Cardiac fibroblast (primary cell): ENCODE results near the gene NUDCD3.

Source experiments
- DNase-seq, 2 donors: peaks; one replicate each; pipeline versions ENCODE4 v3.0.0 to v3.0.0-alpha.2; 2010; ENCODE audit warnings: low read depth in 2 of 2
- H3K4me3 ChIP-seq, 2 donors: replicated peaks in 1 of 2; 1 replicate in 1 of 2; 2 replicates in 1 of 2; pipeline ENCODE4 v1.5.1; 2011; ENCODE audit warnings: low read depth in 2 of 2, low read length in 2 of 2, mild to moderate bottlenecking in 2 of 2, moderate library complexity in 1 of 2
- TF ChIP-seq, protein P1 (sequence below): IDR thresholded peaks from one replicate; pipeline ENCODE4 v1.5.1; 2011; ENCODE audit warnings: low read depth, mild to moderate bottlenecking, low read length, inconsistent platforms

Gene NUDCD3

DNA sequence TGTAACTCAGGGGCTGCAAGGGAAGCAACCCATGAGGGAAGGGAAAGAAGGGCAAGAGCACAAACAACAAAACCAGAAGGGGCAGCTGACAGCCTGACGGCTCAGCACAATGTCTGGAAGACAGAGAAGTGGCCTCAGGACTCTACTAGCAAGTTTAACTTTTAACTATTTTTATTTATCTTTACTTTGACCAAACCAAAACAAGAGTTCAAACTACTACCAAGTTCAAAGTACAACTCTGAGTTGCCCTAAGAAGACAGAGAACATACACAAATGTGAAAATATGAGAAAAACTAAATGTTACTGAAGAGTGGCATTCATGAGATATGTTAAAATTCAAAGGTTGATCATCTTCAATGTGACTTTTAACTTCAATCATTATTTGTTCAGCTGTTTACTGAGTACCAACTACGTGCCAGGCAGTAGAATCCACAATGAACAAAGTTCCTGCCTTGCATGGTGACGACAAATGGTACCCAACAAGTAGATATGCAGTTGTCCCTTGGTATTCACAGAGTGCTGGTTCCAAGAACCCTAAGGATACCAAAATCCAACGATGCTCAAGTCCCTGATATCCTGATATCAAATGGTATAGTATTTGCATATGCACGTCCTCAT is 19.7 kb downstream of the NUDCD3 start:
- no peak for DNase-seq
- no peak overlapping the region for H3K4me3 ChIP-seq
- TF ChIP-seq, protein P1, sequence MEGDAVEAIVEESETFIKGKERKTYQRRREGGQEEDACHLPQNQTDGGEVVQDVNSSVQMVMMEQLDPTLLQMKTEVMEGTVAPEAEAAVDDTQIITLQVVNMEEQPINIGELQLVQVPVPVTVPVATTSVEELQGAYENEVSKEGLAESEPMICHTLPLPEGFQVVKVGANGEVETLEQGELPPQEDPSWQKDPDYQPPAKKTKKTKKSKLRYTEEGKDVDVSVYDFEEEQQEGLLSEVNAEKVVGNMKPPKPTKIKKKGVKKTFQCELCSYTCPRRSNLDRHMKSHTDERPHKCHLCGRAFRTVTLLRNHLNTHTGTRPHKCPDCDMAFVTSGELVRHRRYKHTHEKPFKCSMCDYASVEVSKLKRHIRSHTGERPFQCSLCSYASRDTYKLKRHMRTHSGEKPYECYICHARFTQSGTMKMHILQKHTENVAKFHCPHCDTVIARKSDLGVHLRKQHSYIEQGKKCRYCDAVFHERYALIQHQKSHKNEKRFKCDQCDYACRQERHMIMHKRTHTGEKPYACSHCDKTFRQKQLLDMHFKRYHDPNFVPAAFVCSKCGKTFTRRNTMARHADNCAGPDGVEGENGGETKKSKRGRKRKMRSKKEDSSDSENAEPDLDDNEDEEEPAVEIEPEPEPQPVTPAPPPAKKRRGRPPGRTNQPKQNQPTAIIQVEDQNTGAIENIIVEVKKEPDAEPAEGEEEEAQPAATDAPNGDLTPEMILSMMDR, result no peak

DNA sequence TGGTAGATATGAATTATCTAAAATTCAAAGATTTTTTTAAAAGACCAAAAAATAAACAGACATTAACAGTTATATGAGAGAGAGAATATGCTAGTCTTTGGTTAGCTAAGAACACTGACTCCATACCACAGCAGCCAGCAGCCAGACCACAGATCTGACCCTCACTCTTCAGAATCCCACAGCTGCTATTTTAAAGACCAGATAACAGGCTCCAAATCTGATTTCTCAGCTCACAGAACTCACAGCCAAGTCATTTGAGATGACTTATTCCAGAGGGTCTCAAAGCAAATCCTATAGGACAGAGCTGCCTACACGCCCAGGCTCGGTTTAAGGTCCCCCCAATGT is 20.4 kb downstream of the NUDCD3 start:
- TF ChIP-seq, protein P1, result no peak
- no peak overlapping the region for H3K4me3 ChIP-seq
- DNase-seq, result no peak

DNA sequence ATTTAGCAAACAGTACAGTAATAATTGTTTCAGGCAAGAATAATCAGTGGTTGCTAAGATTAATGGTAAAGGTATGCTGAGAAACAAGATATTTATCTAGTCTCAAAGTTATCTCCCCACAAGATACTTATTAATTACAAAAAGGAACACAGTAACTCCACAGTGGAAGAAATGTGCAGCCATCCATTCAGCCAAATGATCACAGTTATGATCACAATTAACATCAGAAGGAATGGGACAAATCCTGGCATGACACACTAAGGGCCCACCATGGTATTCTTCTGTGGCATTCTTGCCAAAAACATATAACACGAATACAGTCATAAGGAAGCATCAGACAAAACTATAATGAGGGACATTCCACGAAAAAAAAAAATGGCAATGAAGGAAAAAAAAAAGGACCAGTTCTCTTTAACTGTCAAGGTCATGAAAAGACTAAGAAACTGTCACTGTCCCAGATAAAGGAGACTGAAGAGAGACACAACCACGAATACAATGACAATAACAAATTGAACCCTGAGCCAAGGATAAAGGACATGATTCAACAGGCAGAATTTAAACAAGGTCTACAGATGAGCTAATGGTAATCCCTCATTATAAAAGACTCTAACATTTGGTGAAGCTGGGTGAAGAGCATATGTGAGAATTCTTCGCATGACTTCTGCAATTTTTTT is 20.9 kb downstream of the NUDCD3 start:
- H3K4me3 ChIP-seq, result no peak overlapping the region
- peak in 1 of 2 donors; percentile 22 for DNase-seq
- TF ChIP-seq, protein P1, result no peak

DNA sequence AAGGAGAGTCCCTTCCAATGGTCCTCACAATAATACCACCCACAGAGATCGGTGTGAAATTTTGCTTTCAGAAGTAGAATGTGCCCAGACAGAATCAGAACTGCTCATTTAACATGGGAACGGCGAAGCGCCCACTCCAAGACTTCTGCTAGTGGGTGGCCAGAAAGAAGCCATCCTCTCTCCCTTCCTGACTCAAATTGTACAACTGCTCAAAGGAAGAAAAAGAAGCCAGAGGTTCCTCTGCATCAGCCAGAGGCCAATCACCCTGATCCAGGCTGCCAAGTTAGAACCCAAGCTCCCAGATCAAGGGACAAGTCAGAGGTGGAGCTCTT is 23.3 kb downstream of the NUDCD3 start:
- no peak for DNase-seq
- TF ChIP-seq, protein P1, result no peak
- H3K4me3 ChIP-seq, result no peak overlapping the region

DNA sequence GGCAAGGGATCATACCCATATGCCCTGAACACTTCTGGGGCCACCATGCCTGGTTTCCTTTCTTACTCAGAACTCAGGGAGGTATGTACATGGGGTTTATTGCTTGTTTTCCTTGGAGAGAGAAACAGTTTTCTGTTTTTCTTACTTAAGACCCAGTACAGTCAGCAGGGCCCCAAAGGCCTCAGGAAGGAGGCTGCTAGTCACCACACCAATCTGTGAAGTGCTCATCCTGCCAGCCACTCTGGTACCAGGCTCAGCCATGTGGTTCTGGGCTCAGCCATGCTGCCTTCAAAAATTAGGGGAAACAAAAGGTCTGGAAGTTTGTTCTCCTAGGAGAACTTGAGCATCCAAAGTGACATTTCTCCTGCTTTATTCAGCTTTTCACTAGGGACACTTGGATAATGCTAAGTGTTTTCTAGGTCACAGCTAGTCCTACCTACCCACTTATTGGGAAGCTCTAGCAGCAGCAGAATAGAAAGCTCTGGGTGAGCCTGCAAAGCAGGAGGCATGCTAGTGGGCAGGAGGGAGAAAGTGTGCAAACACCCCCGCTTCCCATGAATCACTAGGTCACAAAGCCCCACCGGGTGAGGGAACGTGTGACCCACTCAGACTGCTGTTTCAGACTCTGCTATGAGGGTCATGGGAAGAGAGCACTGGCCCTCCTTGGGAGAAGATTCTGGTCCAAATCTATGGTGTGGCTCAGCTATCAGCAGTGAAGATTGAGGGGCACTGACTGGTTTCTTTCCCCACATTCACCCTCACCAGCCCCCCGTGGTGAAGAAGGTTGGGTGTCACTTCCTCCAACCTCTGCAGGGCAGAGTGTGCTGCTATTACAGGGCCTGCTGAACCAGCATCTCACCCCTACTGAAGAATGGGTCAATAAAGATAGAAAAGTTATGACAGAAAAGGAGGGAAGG is 23.9 kb downstream of the NUDCD3 start:
- TF ChIP-seq, protein P1, result no peak
- H3K4me3 ChIP-seq, result no peak overlapping the region
- peak; percentile 44 to 89 for DNase-seq

DNA sequence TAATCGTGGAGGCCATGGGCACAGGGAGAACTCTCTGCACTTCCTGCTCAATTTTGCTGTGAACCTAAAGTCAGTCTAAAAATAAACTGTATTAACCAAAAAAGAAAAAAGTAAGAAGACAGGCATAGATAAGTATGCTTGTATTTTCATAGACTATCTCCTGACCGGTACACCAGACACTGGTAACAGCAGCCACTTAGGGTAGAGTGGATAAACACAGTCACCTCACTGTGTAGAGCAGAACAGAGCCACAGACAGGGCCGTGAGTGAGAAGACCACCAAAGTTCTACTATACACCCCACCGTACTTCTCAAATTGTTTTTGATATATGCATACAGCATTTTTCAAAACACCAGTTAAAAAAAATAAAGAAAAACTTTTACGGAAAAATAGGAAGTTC is 25.0 kb downstream of the NUDCD3 start:
- no peak overlapping the region for H3K4me3 ChIP-seq
- DNase-seq, result no peak
- TF ChIP-seq, protein P1, result no peak
